LNCaP clone FGC (cell line): ENCODE data around the gene PRKG1.

Source experiments
- DNase-seq: peaks from one replicate; pipeline ENCODE4 v3.0.0-alpha.2; 2011; ENCODE audit warnings: low read depth
- H3K4me3 ChIP-seq: 2 replicates; pipeline ENCODE4 v1.5.1; 2011; ENCODE audit warnings: mild to moderate bottlenecking, low read depth, low read length, control low read depth
- TF ChIP-seq, protein P1 (sequence below): IDR thresholded peaks from 2 replicates; pipeline ENCODE4 v1.5.1; 2012; ENCODE audit warnings: mild to moderate bottlenecking; ENCODE audit not compliant: control insufficient read depth, insufficient read depth; ENCODE audit errors: extremely low read depth

Gene PRKG1

GRCh38 chr10:51394039-51394438, 319.8 kb downstream of the PRKG1 start:
- H3K4me3 ChIP-seq, result no peak overlapping the region
- TF ChIP-seq, protein P1, sequence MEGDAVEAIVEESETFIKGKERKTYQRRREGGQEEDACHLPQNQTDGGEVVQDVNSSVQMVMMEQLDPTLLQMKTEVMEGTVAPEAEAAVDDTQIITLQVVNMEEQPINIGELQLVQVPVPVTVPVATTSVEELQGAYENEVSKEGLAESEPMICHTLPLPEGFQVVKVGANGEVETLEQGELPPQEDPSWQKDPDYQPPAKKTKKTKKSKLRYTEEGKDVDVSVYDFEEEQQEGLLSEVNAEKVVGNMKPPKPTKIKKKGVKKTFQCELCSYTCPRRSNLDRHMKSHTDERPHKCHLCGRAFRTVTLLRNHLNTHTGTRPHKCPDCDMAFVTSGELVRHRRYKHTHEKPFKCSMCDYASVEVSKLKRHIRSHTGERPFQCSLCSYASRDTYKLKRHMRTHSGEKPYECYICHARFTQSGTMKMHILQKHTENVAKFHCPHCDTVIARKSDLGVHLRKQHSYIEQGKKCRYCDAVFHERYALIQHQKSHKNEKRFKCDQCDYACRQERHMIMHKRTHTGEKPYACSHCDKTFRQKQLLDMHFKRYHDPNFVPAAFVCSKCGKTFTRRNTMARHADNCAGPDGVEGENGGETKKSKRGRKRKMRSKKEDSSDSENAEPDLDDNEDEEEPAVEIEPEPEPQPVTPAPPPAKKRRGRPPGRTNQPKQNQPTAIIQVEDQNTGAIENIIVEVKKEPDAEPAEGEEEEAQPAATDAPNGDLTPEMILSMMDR, result no peak
- DNase-seq, result no peak

GRCh38 chr10:51397244-51397643, 323.0 kb downstream of the PRKG1 start:
- TF ChIP-seq, protein P1, result no peak
- no peak for DNase-seq
- H3K4me3 ChIP-seq, result no peak overlapping the region

- H3K4me3 ChIP-seq, result no peak overlapping the region
- peak; percentile 92 for DNase-seq
- TF ChIP-seq, protein P1, result peak; percentile 42
These were observed 323.4 kb downstream of the PRKG1 start for GRCh38 chr10:51397695-51398094.

DNA sequence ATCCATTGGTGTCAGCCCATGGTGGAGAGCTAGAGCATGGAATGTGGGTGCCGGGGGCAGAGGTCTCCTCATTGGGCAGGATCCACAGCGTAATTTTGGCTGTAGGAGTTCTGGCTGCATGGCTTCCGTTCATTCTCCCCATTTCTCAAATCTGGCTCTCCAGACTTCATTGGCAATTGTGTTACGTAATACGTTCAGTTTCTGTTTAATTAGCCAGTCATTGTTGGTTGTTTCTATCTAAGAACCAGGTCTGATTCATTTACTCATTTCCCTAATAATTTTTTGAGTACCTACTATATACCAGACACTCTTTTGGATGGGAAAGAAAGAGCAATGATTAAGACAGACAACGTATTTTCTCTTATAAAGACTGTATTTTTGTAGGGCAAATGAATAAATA, 325.6 kb downstream of the PRKG1 start:
- no peak for DNase-seq
- TF ChIP-seq, protein P1, result no peak
- H3K4me3 ChIP-seq, result no peak overlapping the region

DNA sequence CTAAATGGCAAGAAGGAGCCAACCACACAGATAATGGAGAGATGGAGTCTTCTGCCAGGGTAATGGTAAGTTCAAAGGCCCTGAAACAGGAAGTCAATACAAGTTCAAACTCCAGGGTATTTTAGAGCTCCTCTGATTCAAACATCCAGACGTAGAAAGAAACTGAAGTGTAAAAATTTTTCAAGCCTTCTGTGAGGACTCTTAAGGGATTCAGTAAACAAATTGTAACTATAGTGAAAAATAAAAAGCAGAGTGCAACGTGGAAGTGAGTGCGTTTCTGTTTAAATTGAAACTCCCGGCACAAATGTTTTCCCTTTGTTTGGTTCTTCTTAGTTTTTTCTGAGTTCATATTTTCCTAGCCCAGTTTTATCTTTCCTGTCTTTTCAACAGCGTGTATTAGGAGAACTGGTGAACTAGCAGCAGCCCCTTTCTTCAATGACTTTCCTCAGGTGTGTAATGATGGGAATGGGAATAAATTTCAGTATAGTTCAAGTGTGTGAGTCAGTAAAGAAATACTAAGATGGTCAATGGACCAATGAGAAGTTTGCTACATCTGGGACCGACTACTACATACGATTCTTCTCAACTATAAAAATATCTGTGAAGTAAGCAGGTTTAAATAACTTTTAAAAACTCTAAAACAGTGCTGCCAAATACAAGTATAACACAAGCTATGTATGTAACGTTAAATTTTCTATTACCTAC, 326.3 kb downstream of the PRKG1 start:
- DNase-seq, result no peak
- TF ChIP-seq, protein P1, result no peak
- H3K4me3 ChIP-seq, result no peak overlapping the region

- no peak overlapping the region for H3K4me3 ChIP-seq
- DNase-seq, result no peak
- TF ChIP-seq, protein P1, result no peak
These were observed 329.2 kb downstream of the PRKG1 start for GRCh38 chr10:51403521-51403920.
